ENCODE data around the gene MAN2A2.

The MAN2A2 gene

GRCh38 chr15:90902840-90903732 is at the start of gene MAN2A2:
Gene MAN2A2 (plus strand): TSS chr15:90903302. CDS start chr15:90904208, 906 bp downstream.
- DNase-seq: peak; percentile 30

- no peak for DNase-seq
These were observed 48.0 kb upstream of the MAN2A2 start for GRCh38 chr15:90855139-90855538.

GRCh38 chr15:90857337-90857736 is 45.8 kb upstream of the MAN2A2 start:
- no peak for DNase-seq

- no peak for DNase-seq
These were observed 45.1 kb upstream of the MAN2A2 start for GRCh38 chr15:90857883-90858443.

- DNase-seq: no peak
These were observed 43.6 kb upstream of the MAN2A2 start for GRCh38 chr15:90859234-90860131.

- DNase-seq: no peak
These were observed 42.7 kb upstream of the MAN2A2 start for GRCh38 chr15:90860450-90860849.

GRCh38 chr15:90860942-90861675 is 42.0 kb upstream of the MAN2A2 start:
- DNase-seq: no peak

GRCh38 chr15:90862487-90862886 is 40.6 kb upstream of the MAN2A2 start:
- no peak for DNase-seq

- DNase-seq: no peak
These were observed 39.9 kb upstream of the MAN2A2 start for GRCh38 chr15:90862964-90863778.

- no peak for DNase-seq
These were observed 39.1 kb upstream of the MAN2A2 start for GRCh38 chr15:90863987-90864386.

- no peak for DNase-seq
These were observed 38.6 kb upstream of the MAN2A2 start for GRCh38 chr15:90864507-90864906.

GRCh38 chr15:90865702-90866101 is 37.4 kb upstream of the MAN2A2 start:
- DNase-seq: no peak

GRCh38 chr15:90866161-90866715 is 36.9 kb upstream of the MAN2A2 start:
- DNase-seq: no peak

- DNase-seq: no peak
These were observed 36.3 kb upstream of the MAN2A2 start for GRCh38 chr15:90866800-90867199.

GRCh38 chr15:90868261-90868689 is 34.8 kb upstream of the MAN2A2 start, which contains the start of gene FURIN:
Gene FURIN (plus strand): TSS chr15:90868588. CDS start chr15:90875741, 7,153 bp downstream.
- no peak for DNase-seq

GRCh38 chr15:90869140-90869541 is 34.0 kb upstream of the MAN2A2 start:
- no peak for DNase-seq

- DNase-seq: peak; percentile 20
These were observed 33.3 kb upstream of the MAN2A2 start for GRCh38 chr15:90869601-90870353.

- no peak for DNase-seq
These were observed 32.6 kb upstream of the MAN2A2 start for GRCh38 chr15:90870354-90871138.

- DNase-seq: no peak
These were observed 31.9 kb upstream of the MAN2A2 start for GRCh38 chr15:90871139-90871715.
